Globus pallidus (tissue), 1 donor: Measurements from ENCODE around the gene OR2S2.
"Not testable (repeated sequence)": the region's sequence is repeated elsewhere in the genome, so short reads cannot be mapped to it uniquely, and the experiment has no call there.

ENCODE experiments used
- DNase-seq: peaks from one replicate; pipeline ENCODE4 v3.0.0-alpha.2; 2015; ENCODE audit warnings: low spot score

Gene OR2S2

DNA sequence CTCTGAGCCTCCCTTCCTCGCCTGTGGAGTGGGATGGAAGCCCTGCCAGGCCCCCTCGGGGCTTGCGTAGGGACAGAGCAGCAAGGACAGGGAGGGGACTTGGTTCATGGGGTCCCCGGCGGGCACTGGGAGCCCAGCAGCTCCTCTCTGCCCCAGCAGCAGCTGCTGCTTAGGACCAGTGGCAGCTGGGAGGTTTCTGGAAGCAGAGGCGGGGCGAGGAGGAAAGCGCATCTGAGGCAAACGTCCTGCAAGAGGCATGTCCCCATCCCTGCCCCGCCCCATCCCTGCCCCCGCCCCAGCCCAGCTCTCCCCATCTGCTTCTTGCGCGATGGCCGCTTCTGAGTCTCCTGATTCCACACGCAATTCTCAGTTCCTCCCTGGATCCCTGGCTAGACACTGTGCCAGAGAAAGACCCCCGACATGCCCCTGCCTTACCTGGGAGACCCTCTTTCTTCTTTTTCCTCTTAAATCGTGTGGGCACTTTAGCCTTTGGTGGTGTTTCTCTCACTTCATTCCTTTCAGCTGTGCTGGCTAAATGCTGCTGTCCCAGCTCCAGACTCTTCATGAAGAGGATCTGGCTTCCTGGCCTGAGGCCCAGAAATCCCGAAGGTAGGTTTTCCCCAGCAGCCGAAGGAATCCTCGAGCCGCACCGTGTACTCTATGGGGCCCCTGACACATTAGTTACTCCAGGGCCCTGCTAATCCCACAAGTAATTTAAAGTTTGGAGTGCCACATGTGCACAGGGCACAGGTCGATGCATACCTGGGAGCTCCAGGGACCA is 4.4 kb upstream of the OR2S2 start:
- DNase-seq, result no peak

GRCh38 chr9:35960039-35960655 is 2.2 kb upstream of the OR2S2 start:
- DNase-seq, result no peak

DNA sequence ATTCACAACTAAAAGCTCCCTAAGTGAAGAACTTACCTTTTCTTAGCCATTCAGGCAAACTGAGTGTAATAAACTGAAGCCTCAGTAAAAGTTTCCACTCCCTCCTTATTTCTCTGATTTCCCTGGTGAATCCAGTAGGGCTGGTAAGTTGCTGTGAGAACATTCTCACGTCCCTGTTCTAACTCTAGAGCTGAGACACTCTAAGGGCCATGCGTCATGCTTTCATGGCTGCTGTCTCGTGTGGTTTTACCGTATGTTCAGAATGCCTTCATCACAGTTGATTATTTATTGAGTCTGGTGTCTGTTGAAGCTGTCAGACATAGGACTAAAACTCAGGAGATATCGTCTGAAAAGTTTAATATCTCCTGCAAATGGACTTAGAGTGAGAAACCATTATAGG is 1.3 kb downstream of the OR2S2 start:
- DNase-seq, result no peak

- DNase-seq, result peak; percentile 63
Measured at GRCh38 chr9:35954942-35955546, 2.9 kb downstream of the OR2S2 start.

GRCh38 chr9:35952526-35953191 is 5.3 kb downstream of the OR2S2 start:
- DNase-seq, result no peak

DNA sequence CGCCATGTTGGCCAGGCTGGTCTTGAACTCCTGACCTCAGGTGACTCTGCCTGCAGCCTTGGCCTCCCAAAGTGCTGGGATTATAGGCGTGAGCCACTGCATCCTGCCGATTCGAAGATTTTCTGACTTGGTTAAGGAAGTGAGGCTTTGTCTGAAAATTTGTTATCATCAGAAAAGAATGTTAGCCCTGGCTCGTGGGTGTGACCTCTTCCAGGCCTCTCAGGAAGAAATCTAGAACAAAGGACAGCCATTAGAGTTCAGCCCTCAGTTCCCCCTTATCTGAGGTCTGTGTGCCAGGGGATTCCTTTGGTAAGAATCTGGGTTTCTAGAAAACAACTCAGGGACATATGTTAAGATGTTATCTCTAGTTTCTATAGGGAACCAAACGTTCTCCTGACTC is 6.2 kb downstream of the OR2S2 start:
- DNase-seq, result no peak

- no peak for DNase-seq
Measured at GRCh38 chr9:35948901-35949318, 9.0 kb downstream of the OR2S2 start.

DNA sequence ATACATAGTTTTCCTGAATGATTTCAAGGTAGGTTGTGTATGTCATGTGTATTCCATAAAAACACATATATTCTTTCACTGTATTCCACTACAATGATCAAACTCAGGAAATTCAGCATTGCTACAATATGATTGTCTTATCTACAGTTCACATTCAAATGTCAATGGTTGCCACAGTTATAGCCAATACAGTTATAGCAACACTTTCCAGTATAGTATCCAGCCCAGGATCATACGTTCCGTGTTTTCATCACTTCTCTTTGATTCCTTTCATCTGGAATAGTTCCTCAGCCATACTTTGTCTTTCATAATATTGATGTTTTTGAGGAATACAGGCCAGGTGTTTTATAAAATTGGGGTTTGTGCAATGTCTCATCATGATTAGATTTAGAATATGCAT is 9.5 kb downstream of the OR2S2 start:
- DNase-seq, result no peak

DNA sequence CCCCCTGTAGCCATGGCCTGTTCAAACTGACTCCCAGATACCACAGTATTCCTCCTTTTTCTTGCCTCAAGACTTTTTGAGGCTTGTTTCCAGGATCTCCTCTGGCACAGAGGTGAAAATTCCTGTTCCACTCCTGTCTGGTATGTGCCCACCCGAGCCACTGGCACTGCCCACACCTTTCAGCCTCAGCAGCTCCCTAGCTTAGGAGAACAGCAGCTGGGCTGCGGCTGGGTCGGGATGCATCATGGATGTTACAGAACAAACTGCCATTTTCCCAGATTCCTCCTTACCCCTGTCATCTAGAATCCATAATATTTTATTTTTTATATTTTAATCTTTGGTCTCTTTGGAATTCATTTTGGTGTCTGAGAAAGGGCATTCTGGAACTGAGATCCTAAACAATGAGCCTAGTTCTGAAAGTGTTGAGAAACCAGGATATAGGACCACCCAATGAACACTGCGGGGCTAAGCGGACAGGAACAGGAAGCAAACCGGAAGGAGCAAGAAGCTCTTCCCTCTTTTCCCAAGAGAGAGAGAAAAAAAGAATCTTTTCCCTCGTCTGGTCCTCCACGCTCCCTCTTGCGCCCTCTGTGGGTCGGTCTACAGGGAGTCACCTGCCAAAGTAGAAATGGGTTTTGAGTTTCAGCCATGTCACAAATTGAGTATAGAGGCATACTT is 12.5 kb downstream of the OR2S2 start:
- DNase-seq, result peak; percentile 59

- DNase-seq, result no peak
Measured at GRCh38 chr9:35944841-35945240, 13.1 kb downstream of the OR2S2 start.

GRCh38 chr9:35944173-35944572 is 13.8 kb downstream of the OR2S2 start:
- no peak for DNase-seq

GRCh38 chr9:35942286-35942685 is 15.7 kb downstream of the OR2S2 start:
- DNase-seq, result no peak

- no peak for DNase-seq
Measured at GRCh38 chr9:35940458-35941407, 17.2 kb downstream of the OR2S2 start.

GRCh38 chr9:35939679-35940250 is 18.2 kb downstream of the OR2S2 start:
- DNase-seq, result no peak

DNA sequence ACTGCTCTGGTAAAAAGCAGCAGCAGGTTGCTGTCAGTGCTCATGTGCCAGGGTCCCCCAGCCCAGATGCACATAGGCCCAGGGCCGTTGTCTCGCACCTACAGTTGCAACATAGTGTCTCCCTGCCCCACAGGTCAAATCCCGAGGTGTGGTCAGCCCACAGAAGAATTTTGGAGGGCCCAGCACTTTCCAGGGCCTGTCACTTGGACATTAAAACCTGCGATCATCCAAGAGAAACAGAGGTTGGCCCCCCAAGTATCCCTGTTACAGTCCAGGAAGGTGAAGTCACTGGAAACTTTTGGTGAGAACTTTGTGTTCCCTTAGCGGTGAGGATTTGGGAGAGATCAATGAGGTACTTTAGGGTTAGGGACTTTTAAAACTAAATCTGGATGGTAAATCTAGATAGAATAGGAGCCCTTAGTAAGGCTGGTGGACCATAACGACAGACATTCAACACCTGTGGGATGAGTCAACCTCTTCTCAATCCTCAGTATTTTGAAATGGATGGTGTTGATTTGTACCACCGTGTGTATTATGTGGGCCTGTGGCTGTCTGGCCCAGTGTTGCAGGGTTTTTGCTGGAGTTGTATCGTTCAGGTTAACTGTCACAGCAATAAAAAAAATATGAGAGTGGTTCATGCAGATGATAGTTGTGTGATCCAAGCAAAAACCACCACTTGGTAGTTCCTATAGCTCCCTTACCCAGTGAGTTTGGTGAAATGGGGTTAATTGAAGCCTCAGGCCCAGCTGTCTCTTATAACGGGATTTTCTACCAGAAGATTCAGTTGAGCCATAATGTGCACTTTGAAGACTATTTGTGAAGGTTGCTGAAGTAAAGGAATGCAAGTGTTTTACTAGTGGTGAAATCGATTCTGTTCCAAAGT is 19.2 kb downstream of the OR2S2 start:
- no peak for DNase-seq

DNA sequence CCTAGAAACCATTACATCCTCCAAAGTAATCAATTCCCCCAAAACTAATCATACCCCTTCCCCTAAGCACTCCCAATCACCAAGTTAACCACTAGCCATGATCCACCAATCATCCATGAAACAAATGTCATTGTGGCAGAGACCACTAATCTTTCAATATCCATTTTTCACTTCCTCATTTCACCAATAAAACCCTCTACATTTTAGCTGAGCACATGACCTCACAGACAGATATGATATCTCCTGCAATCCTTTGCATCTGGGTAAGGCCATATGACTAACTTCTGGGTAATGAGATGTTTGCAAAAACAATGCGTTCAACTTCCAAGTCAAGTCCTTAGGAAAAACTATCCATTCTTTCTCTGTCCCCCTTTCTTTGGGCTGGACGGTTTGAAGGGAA is 20.7 kb downstream of the OR2S2 start:
- no peak for DNase-seq

DNA sequence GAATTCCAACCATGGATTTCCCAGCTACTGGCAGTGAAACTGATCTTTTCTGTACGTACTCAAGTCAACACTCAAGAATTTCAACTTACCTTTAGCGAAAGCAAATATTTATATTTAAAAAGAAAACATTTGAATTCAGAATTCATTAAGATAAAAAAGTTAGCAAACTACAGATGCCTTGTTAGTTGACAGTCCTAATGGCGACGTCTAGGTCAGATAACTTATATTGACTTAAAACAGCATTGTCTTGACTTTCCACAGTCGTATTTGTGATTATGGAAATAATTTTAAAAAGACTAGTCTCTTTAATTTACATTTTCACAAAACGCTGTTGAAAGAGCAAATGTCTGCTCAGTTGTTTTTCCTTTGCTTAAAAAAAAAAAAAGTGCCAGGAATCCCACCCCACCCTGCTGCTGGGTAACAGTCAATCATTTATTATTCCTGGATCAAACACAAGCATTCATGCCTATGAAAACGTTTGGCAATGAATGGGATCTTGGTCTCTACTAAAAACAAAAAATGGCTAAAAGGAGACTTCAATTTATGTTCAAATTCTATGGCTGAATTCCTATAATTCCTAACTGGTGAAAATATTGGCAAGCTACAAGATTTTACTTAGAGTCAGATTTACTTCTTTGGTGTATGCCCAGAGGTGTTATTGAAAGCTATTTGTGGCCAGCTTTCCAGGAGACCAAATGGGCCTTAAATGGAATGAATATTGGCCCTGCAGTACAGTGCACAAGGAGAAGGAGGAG is 22.0 kb downstream of the OR2S2 start:
- DNase-seq, result no peak

DNA sequence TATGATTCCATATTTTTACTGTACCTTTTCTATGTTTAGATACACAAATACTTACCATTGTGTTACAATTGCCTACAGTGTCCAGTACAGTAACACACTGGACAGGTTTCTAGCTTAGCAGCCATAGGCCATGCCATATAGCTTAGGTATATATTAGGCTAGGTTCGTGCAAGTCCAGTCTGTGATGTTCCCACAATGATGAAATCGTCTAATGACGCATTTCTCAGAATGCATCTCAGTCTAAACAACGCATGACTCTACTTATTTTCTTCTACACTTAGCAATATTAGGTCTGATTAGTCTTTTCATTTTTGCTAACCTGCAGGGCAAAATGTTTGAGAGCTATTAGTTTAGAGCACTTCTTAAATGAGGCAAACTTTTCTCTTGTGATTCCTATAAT is 22.7 kb downstream of the OR2S2 start:
- DNase-seq, result no peak

DNA sequence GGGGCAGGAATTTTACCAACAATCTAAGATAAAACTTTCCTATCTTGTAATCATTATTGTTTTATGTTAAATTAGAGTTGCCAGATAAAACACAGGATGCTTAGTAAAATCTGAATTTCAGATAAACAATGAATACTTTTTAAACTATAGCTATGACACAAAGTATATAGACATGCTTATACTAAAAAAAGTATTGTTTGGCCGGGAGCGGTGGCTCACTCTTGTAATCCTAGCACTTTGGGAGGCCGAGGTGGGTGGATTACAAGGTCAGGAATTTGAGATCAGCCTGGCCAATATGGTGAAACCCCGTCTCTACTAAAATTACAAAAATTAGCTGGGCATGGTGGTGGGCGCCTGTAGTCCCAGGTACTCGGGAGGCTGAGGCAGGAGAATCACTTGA is 23.9 kb downstream of the OR2S2 start:
- DNase-seq, result not testable (repeated sequence)
